GM12875 (cell line): Measurements from ENCODE around the gene ATP4B.

Source experiments
- H3K4me3 ChIP-seq: one replicate; pipeline ENCODE4 v1.5.1; 2011; ENCODE audit warnings: low read depth, low read length, control low read depth
- TF ChIP-seq, protein P1 (sequence below): IDR thresholded peaks from 2 replicates; pipeline ENCODE4 v1.5.1; 2011; ENCODE audit warnings: low read depth, mild to moderate bottlenecking, control low read depth, inconsistent platforms, low read length, moderate library complexity, borderline replicate concordance; ENCODE audit not compliant: insufficient read depth

ATP4B gene

DNA sequence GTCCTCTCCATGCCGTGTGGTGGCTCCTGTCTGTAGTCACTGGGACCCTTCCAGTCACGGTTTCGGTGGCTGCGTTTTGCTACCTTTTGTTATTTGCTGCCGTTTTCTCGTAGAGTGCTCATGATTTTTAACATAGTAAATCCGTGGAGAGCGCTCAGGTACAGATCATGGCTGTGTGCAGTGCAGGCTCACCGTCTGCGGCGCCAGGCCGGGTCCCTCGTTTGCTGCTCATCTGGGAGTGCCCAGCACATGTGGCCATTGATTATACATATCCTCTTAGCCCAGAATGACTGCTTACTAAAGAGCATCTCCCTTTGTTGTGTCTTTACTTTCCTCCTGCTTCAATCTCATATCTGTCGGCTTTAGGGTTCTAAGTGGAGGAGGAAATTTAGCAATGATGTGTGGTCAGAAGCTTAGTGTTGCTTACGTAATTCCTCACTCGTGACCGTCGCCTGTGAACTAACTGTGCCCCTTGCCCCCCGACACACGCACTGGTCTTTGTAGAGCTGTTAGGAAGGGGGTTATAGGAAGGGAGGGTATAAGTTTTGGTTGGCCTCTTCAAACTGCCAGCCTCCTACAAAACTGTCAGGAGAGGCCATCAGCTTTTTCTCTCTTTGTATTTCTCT, 41.6 kb downstream of the ATP4B start:
- no peak overlapping the region for H3K4me3 ChIP-seq
- TF ChIP-seq, protein P1, sequence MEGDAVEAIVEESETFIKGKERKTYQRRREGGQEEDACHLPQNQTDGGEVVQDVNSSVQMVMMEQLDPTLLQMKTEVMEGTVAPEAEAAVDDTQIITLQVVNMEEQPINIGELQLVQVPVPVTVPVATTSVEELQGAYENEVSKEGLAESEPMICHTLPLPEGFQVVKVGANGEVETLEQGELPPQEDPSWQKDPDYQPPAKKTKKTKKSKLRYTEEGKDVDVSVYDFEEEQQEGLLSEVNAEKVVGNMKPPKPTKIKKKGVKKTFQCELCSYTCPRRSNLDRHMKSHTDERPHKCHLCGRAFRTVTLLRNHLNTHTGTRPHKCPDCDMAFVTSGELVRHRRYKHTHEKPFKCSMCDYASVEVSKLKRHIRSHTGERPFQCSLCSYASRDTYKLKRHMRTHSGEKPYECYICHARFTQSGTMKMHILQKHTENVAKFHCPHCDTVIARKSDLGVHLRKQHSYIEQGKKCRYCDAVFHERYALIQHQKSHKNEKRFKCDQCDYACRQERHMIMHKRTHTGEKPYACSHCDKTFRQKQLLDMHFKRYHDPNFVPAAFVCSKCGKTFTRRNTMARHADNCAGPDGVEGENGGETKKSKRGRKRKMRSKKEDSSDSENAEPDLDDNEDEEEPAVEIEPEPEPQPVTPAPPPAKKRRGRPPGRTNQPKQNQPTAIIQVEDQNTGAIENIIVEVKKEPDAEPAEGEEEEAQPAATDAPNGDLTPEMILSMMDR, result no peak

GRCh38 chr13:113613789-113614379, 44.1 kb downstream of the ATP4B start:
- H3K4me3 ChIP-seq, result no peak overlapping the region
- TF ChIP-seq, protein P1, result no peak

DNA sequence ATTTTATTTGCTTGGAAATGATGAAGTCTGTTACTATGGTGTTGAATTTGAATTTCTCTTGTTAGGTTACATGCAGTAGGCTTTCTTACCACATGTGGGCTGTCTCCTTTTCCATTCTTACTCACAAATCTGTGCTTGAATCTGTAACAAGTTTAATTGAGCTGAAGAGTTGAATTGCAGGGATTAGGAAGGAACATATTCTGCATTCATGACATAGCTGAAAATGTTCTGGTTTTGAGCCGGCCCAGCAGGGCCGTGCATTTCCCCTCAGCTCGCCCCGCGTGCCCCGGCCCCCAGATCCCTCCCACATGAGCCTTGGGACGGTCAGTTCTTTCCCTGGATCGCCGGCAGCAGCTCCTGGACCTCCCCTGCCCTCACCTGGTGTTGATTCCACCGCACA, 45.4 kb downstream of the ATP4B start:
- TF ChIP-seq, protein P1, result no peak
- no peak overlapping the region for H3K4me3 ChIP-seq

- no peak overlapping the region for H3K4me3 ChIP-seq
- TF ChIP-seq, protein P1, result no peak
Measured at GRCh38 chr13:113611996-113612395, 46.0 kb downstream of the ATP4B start.

GRCh38 chr13:113610266-113610665, 47.7 kb downstream of the ATP4B start:
- H3K4me3 ChIP-seq, result no peak overlapping the region
- TF ChIP-seq, protein P1, result no peak

GRCh38 chr13:113609616-113610015, 48.4 kb downstream of the ATP4B start:
- H3K4me3 ChIP-seq, result no peak overlapping the region
- TF ChIP-seq, protein P1, result no peak

- no peak overlapping the region for H3K4me3 ChIP-seq
- TF ChIP-seq, protein P1, result no peak
Measured at GRCh38 chr13:113608967-113609533, 48.9 kb downstream of the ATP4B start.
